GM18870 (cell line): ENCODE results near the gene SND1.
A peak's percentile ranks its signal among the peaks of the same experiment; 100 is the strongest.

Source experiments
- ATAC-seq: cut with Tn5 transposase; IDR thresholded peaks from one replicate; pipeline ENCODE4 v1.9.1; 2021; ENCODE audit warnings: moderate library complexity; ENCODE audit not compliant: unreplicated experiment

Gene SND1

DNA sequence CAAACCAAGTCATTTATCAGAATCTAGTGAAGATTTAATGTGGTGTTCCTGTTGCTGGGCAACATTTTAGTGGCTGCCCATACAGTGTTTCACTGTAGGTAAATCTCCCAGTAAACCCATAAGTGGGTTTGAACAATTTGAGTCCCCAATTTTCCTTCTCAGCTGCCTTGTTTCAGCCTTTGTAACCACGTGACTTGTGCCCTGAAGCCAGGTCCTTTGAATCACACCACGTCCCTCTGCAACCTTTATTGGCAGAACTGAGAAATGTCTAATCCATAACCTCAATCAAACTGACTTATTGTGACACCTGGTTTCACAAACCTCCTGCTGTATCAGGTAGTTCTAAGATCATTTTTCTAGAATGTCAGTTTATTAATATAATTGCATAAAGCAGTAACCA is 30.1 kb downstream of the SND1 start:
- ATAC-seq, result no peak

DNA sequence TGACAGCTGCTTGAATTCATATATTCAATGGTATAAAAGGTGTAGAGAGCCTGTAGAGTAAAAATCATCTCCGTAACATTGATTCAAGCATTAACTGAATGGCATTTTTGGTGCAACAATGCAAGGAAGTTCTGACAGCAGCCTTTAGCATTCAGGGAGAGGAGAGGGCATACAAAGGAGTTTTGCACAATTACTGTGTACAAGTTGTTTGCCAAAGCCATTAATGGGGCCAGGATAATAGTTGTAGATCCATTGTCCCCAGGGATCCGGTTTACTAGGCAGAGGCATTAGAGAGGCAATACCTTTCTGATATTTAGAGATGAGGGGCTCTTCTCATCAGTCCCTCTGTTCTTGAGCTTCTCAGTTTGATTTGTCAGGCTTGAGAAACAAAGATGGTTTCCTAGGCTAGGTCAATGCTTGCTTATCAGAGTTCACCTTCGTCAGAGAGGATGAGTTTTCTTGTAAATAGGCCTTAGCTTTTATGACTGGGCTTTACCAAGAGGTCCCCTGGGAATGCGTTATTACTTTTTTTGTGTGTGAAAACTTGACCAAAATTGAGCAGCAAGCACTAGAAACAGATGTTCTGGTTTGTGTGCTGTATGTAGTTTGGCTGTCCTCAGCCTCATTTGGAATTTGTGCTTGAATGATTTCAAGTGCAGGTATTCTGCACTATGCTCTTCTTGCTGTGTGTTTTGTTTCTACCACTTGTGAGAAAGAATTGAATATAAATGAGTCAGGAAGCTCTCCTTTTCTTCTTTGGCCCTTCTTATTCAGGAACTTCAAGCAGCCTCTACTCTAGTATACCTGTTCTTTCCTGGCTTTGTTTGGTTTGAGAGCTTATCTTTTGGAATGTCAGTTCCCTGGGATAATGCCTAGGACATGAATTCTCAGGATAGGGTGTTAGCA is 32.0 kb downstream of the SND1 start:
- ATAC-seq, result peak; percentile 72

DNA sequence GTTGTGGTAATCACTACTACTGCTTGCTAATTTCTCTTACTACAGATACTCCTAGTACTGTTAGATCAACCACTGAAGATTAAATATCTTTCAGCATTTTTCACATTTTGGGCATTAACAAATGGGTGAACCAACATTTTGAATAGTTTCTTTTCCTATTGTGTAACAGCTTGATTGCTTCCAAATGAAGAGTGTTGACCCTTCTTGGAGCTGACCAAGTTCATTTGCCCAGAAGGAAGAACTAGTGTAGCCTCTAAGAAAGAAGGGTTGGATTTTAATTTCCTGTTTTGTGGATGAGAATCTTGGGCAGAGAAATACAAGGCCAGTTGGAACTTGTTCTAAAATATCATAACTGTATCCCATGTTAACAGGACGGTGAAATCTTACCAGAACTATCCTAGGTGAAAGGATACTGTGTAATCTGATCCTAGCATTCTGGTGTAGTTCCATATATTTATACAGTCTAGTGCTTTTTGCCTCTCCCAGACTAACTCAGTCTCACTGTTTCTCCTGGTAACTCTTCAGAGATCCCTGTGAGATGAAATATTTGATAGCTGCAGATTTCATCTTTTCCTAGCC is 37.3 kb downstream of the SND1 start:
- no peak for ATAC-seq

GRCh38 chr7:127690337-127690736 is 38.3 kb downstream of the SND1 start:
- no peak for ATAC-seq

DNA sequence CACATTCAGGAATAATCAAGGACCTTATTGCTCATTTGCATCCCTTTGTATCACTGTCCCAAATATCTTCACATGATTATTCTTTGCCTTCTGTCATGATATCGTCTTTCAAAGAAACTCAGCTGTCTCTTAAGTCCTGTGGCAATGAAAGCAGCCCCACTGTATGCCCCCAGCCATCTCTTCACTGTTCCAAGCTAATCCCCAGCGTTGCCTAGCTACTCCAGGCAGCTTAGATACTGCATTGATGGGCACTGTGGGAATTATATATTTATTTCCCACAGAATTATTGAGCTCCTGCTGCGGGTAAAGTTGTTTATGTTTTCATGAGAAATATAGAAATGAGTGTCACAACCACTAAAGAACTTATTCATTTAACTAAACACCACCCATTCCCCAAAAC is 38.8 kb downstream of the SND1 start:
- no peak for ATAC-seq

- ATAC-seq, result no peak
These were observed 40.2 kb downstream of the SND1 start for GRCh38 chr7:127692200-127692599.

GRCh38 chr7:127699853-127700252 is 47.9 kb downstream of the SND1 start:
- ATAC-seq, result no peak

GRCh38 chr7:127702052-127702652 is 50.2 kb downstream of the SND1 start:
- ATAC-seq, result no peak

DNA sequence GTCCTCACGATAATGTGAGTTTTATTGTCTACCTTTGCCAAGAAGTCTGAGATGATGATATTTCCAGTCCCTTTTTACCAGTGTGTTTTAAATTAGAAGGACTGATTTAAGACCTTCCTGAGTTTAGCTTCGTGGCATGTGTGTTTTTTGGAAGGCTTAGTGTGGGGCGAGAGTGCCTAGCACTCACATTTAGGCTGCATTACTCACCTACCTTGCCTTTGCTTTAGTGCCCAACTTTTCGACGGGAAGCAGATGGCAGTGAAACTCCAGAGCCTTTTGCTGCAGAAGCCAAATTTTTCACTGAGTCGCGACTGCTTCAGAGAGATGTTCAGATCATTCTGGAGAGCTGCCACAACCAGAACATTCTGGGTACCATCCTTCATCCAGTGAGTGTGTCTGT is 50.9 kb downstream of the SND1 start:
- ATAC-seq, result no peak

DNA sequence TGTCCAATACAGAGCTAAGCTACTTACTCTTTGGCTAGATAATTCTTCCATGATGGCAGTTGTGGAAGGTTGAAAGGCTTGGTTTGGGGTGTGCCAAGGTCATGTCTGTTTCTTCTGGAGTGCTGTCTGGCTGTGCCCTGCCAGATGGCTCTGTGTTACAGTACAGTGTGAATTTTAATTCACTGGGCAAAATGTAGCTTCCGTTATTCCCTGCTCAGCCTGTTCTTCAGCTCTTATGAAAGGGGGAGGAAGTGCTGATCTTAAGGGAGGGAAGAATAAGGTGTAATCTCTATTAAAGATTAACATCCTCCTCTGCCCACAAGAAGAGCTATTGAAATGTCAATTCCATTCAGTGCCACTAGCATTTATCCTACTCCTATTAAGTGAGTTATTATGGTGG is 52.2 kb downstream of the SND1 start:
- ATAC-seq, result no peak

GRCh38 chr7:127705461-127705959 is 53.5 kb downstream of the SND1 start:
- no peak for ATAC-seq

GRCh38 chr7:127706766-127707165 is 54.8 kb downstream of the SND1 start:
- no peak for ATAC-seq

GRCh38 chr7:127708201-127708600 is 56.2 kb downstream of the SND1 start:
- no peak for ATAC-seq

DNA sequence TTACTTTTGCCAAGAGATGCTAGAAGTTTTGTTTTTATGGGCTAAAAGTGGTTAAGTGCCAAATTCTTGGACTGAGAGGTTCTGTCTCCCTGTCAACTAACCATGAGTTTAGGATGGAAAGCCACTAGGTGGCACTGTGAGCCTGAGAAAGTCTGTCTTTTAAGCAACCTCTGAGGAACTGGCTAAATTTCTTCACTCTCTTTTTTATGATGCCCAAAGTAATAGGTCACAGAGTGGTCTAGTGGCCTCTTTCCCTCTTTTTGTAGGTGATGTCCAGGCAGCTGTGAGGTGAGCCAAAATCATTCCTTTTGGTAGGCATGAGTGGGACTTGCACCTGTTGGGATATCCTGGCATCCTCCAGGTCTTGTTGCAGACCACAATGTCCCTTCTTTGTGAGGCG is 56.8 kb downstream of the SND1 start:
- ATAC-seq, result peak; percentile 60

GRCh38 chr7:127710635-127711034 is 58.6 kb downstream of the SND1 start:
- ATAC-seq, result no peak

DNA sequence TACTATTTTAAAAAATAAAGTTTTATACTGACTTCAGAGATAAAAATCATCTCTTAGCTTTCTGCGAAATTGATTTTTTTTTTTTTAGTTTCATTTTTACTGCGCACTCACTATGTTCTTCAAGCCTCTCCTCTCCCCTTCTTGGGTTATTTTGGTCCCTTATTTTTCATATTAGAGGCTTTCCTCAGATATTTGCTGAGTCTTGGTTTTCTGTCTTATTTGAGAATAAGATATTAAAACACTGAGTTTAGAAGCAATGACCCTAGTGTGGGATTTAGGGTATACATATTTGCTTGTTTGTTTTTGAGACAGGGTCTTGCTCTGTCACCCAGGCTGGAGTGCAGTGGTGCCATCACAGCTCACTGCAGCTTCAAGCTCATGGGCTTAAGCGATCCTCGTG is 59.9 kb downstream of the SND1 start:
- no peak for ATAC-seq

- ATAC-seq, result no peak
These were observed 61.0 kb downstream of the SND1 start for GRCh38 chr7:127713006-127713405.

- no peak for ATAC-seq
These were observed 61.8 kb downstream of the SND1 start for GRCh38 chr7:127713758-127714157.

DNA sequence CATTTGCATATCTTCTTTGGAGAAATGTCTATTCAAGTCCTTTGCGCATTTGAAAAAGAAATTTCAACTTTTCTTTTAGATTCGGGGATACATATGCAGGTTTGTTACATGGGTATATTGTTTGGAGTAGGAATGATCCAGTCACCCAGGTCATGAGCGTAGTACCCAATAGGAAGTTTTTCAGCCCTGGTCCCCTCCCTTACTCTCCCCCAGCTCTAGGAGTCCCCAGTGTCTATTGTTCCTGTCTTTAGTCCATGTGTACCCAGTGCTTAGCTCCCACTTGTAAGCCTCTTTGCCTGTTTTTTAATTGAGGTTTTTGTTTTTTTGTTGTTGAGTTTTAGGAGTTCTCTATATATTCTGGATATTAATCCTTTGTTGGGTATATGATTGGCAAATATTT is 63.3 kb downstream of the SND1 start:
- no peak for ATAC-seq

- ATAC-seq, result no peak
These were observed 63.9 kb downstream of the SND1 start for GRCh38 chr7:127715901-127716300.

DNA sequence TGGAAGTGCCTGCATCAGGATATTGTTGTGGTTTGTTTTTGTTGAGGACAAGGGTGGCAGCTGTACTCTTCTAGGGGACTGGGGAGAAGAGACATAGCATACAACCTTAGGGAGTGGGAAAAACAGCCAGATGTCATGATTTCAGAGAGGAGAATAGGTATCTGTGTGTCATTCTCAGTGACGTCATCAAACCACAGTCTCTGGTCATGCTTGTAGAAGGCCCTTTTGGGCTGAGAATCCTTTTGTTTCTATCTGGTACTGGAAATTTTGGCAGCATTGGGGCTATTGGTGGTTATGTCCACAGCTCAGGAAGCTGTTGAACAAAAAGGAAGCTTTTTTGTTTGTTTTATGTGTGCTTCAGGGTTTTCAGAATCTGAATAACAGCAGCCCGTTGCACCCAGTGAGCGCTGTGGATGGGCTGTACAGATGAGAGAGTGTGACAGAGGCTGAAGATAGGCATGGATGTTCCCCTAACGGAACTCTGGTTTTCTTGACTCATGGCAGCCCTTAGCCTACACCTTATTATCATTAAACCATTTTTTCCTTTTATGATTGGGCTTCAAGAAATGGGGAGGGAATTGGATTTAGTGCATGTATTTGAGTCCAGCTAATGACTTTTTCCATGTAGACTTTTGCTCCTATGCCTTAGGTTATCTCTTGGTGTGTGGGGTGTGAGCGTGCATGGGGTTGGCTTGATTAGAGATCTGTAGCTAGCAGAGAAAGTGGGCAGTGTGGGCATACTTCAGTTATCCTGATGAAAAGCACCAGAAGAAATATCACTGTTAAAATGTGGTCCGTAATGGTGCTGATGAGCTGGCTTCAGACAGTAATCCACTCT is 65.7 kb downstream of the SND1 start:
- no peak for ATAC-seq
